ENCODE results near the gene NOP14. TPM values are rescaled to one million over a fixed set of nuclear protein-coding genes. Genes with fewer than 3 reads are reported as not detected.
"Not testable (repeated sequence)": the region's sequence is repeated elsewhere in the genome, so short reads cannot be mapped to it uniquely, and the experiment has no call there.

NOP14 gene
- total and polyA plus RNA-seq, 8 donors = 11.7 to 68.7 (median 18.1) TPM

DNA sequence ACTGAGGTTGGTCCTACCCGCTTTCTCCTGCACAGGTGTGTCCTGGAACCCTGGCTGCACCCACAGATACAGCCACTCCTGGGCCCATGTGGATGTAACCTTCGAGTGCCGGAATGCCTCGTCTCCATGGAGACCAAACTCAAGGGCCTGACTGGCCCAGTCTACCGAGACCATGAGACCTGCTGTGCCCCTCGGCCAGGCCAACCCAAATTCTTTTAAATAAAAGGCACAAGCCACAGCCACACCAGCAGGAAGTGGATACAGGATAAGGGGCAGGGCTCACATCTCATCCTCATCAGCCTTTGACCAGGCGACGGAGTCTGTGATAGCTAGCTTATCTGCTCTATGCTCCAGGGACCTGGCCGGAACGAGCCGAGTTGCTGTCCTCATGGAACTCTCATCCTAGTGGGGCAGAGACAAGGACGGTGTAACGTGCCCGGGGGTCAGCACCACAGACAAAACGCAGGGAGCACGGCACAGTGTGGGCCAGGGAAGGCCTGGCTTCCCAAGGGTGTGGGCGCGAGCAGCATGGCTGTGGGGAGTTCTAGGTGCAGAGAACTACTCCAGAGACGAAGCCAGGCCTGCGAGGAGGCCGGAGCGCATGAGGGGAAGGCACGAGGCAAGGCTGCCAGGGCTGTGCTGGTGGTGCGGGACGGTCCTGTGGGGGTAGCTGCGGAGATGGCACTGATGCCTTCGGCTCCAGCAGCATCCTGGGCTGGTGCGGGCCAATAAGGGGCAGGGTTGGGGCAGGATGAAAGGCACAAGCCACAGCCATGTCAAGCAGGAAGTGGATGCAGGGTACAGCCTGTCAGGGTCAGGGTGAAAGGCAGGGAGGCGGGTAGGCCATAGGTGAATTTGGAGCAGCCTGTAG is 22.7 kb downstream of the NOP14 start:
- DNase-seq = no peak
- H3K4me1 ChIP-seq = peaks cover 21 to 35% (median 32%) of the 10 kb centered on the region in 4 donors
- H3K9me3 ChIP-seq = no peaks in the 10 kb centered on the region
- no peaks in the 10 kb centered on the region for H3K27me3 ChIP-seq
- no peak overlapping the region for H3K4me3 ChIP-seq
- WGBS, 5 donors = 90 to 92% (median 91%) methylated on average over 21 to 29 of the region's 29 CpGs
- TF ChIP-seq POLR2A (IDR thresholded peaks at IDR 0.05) (no peak), POLR2AphosphoS5 (IDR thresholded peaks at IDR 0.05) (no peak), EP300 (IDR thresholded peaks at IDR 0.05) (no peak)
- TF ChIP-seq, protein P1, sequence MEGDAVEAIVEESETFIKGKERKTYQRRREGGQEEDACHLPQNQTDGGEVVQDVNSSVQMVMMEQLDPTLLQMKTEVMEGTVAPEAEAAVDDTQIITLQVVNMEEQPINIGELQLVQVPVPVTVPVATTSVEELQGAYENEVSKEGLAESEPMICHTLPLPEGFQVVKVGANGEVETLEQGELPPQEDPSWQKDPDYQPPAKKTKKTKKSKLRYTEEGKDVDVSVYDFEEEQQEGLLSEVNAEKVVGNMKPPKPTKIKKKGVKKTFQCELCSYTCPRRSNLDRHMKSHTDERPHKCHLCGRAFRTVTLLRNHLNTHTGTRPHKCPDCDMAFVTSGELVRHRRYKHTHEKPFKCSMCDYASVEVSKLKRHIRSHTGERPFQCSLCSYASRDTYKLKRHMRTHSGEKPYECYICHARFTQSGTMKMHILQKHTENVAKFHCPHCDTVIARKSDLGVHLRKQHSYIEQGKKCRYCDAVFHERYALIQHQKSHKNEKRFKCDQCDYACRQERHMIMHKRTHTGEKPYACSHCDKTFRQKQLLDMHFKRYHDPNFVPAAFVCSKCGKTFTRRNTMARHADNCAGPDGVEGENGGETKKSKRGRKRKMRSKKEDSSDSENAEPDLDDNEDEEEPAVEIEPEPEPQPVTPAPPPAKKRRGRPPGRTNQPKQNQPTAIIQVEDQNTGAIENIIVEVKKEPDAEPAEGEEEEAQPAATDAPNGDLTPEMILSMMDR (IDR thresholded peaks at IDR 0.05) = no peak
- no peak overlapping the region for H3K27ac ChIP-seq
- intact Hi-C loops (cut with DNase I; ENCODE audit: low total_unique reads) = no loop called here
- peaks cover 60 to 86% (median 80%) of the 10 kb centered on the region in 4 donors for H3K36me3 ChIP-seq

GRCh38 chr4:2939383-2940243 is 23.6 kb downstream of the NOP14 start:
- no peak overlapping the region for H3K4me3 ChIP-seq
- TF ChIP-seq, protein P1 (IDR thresholded peaks at IDR 0.05) = no peak
- TF ChIP-seq POLR2AphosphoS5 (IDR thresholded peaks at IDR 0.05) (no peak), EP300 (IDR thresholded peaks at IDR 0.05) (no peak), POLR2A (IDR thresholded peaks at IDR 0.05) (no peak)
- no peaks in the 10 kb centered on the region for H3K27me3 ChIP-seq
- H3K36me3 ChIP-seq = peaks cover 51 to 77% (median 71%) of the 10 kb centered on the region in 4 donors
- no peak overlapping the region for H3K27ac ChIP-seq
- WGBS, 5 donors = 84 to 91% (median 86%) methylated on average over 14 to 30 of the region's 30 CpGs
- intact Hi-C loops (cut with DNase I; ENCODE audit: low total_unique reads) = loop anchor here (10.0 kb wide), 1 partner anchor 175 kb away; no protein-coding TSS in a partner anchor
- H3K4me1 ChIP-seq = peaks cover 25 to 40% (median 38%) of the 10 kb centered on the region in 4 donors
- H3K9me3 ChIP-seq = no peaks in the 10 kb centered on the region
- DNase-seq = peak in 1 of 2 donors; percentile 19

DNA sequence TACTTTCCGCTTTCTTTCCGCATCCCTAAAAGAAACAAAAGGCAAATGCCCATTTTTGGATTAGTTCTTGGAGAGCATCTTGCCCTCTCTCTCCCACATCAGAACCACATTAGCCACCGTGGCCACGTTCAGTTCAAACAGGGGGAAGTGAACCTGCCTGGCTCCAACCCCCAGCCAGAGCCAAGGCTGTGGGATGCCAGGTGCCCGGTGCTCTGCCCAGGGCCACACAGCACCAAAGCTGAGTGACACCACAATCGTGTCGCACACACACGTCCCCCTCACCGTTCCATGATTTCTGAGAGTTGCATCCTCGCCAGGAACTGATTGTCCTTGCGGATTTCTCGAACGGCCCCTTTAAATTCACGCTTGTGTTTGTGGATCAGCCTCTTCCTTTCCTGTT is 24.3 kb downstream of the NOP14 start:
- intact Hi-C loops (cut with DNase I; ENCODE audit: low total_unique reads) = loop anchor here (10.0 kb wide), 1 partner anchor 174 kb away; no protein-coding TSS in a partner anchor
- Histone ChIP-seq H3K27ac (no peak overlapping the region), H3K36me3 (peaks cover 46 to 70% (median 64%) of the 10 kb centered on the region in 4 donors), H3K4me3 (no peak overlapping the region), H3K9me3 (no peaks in the 10 kb centered on the region), H3K4me1 (peaks cover 25 to 41% (median 40%) of the 10 kb centered on the region in 4 donors), H3K27me3 (no peaks in the 10 kb centered on the region)
- no peak for TF ChIP-seq POLR2AphosphoS5 (IDR thresholded peaks at IDR 0.05)
- no peak for TF ChIP-seq POLR2A (IDR thresholded peaks at IDR 0.05)
- TF ChIP-seq EP300 (IDR thresholded peaks at IDR 0.05) = no peak
- TF ChIP-seq, protein P1 (IDR thresholded peaks at IDR 0.05) = no peak
- no peak for DNase-seq
- WGBS, 5 donors = 86 to 93% (median 89%) methylated on average over 14 of the region's 14 CpGs

DNA sequence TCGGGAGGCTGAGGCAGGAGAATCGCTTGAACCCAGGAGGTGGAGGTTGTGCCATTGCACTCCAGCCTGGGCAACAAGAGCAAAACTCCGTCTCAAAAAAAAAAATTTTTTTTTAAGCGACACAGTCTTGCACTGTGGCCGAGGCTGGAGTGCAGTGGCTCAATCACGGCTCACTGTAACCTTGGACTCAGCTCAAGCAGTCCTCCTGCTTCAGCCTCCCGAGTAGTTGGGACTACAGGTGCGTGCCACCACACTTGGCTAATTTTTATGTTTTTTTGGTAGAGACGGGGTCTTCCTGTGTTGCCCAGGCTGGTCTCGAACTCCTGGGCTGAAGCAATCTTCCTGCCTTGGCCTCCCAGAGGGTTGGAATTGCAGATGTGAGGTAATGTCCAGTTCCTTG is 24.8 kb downstream of the NOP14 start:
- not testable (repeated sequence) for H3K27ac ChIP-seq, H3K4me3 ChIP-seq, H3K9me3 ChIP-seq, H3K27me3 ChIP-seq, DNase-seq
- intact Hi-C loops (cut with DNase I; ENCODE audit: low total_unique reads) = loop anchor here (10.0 kb wide), 1 partner anchor 174 kb away; no protein-coding TSS in a partner anchor
- 88 to 95% (median 93%) methylated on average over 10 of the region's 10 CpGs for WGBS, 5 donors
- peaks cover 30 to 46% (median 45%) of the 10 kb centered on the region in 4 donors for H3K4me1 ChIP-seq
- peaks cover 41 to 65% (median 59%) of the 10 kb centered on the region in 4 donors for H3K36me3 ChIP-seq

All from stomach (tissue), 9 donors.